IMR-90 (cell line): ENCODE results near the gene FOXM1. TPM values are rescaled to one million over a fixed set of nuclear protein-coding genes. Genes with fewer than 3 reads are reported as not detected.

ENCODE experiments used
- ATAC-seq: fragments of 200-7000 bp; cut with Tn5 transposase; 2 replicates; pipeline ENCODE4 v1.9.1; 2020; ENCODE audit warnings: low read depth, mild to moderate bottlenecking, moderate library complexity
- BruUV-seq: library from RNA; stranded (reverse); fragments of 400-500 nt; replicated peaks from 2 replicates; lab custom pipeline; 2021; lab: Mats Ljungman, UMichigan
- CTCF ChIA-PET: fragments of 300-600 bp; formaldehyde crosslinking; extraction: SDS; loops from one replicate; lab custom pipeline; 2021; ENCODE audit warnings: antibody characterized with exemption; lab: Yijun Ruan, JAX
- POLR2A ChIA-PET: fragments of 300-600 bp; sonication (Branson Sonifier 250); formaldehyde crosslinking; loops from one replicate; lab custom pipeline; 2022; ENCODE audit warnings: antibody characterized with exemption; ENCODE audit not compliant: unreplicated experiment; lab: Charles Lee
- DNase-seq: peaks from one replicate; pipeline ENCODE4 v3.0.0; 2013
- H2AFZ ChIP-seq: replicated peaks from 2 replicates; pipeline ENCODE3; 2013; ENCODE audit warnings: low read length, mild to moderate bottlenecking; ENCODE audit not compliant: poor library complexity
- H2AK5ac ChIP-seq: 2 replicates; pipeline ENCODE4 v1.6.1; 2013; ENCODE audit warnings: low read depth, low read length, inconsistent platforms
- H2AK9ac ChIP-seq: replicated peaks from 2 replicates; pipeline ENCODE3; 2013; ENCODE audit warnings: mild to moderate bottlenecking, low read depth, low read length, moderate library complexity; ENCODE audit not compliant: poor library complexity
- H2BK120ac ChIP-seq: 2 replicates; pipeline ENCODE4 v1.6.1; 2013; ENCODE audit warnings: low read depth, low read length, inconsistent platforms
- H2BK15ac ChIP-seq: 3 replicates; pipeline ENCODE4 v1.6.1; 2013; ENCODE audit warnings: low read depth, low read length, inconsistent platforms
- H2BK20ac ChIP-seq: 2 replicates; pipeline ENCODE4 v1.6.1; 2013; ENCODE audit warnings: low read depth, mild to moderate bottlenecking, inconsistent platforms, low read length, moderate library complexity
- H2BK5ac ChIP-seq: 2 replicates; pipeline ENCODE4 v1.6.1; 2013; ENCODE audit warnings: mild to moderate bottlenecking, low read depth, low read length, inconsistent platforms; ENCODE audit not compliant: poor library complexity, severe bottlenecking
- H3K14ac ChIP-seq: replicated peaks from 2 replicates; pipeline ENCODE4 v1.6.1; 2013; ENCODE audit warnings: low read depth, low read length, inconsistent platforms
- H3K18ac ChIP-seq: 2 replicates; pipeline ENCODE4 v1.6.1; 2013; ENCODE audit warnings: low read depth, low read length, control low read depth
- H3K23ac ChIP-seq: 2 replicates; pipeline ENCODE4 v1.6.1; 2013; ENCODE audit warnings: low read depth, low read length, inconsistent platforms
- H3K27ac ChIP-seq: 2 replicates; pipeline ENCODE4 v1.5.1; 2013; ENCODE audit warnings: mild to moderate bottlenecking, control low read depth, low read length; ENCODE audit not compliant: insufficient read depth
- H3K27me3 ChIP-seq: 2 replicates; pipeline ENCODE4 v1.6.1; 2013; ENCODE audit warnings: low read length; ENCODE audit not compliant: control insufficient read depth, insufficient read depth
- H3K36me3 ChIP-seq: 2 replicates; pipeline ENCODE4 v1.6.1; 2013; ENCODE audit warnings: low read length, mixed read lengths; ENCODE audit not compliant: control insufficient read depth, insufficient read depth
- H3K4ac ChIP-seq: 2 replicates; pipeline ENCODE4 v1.6.1; 2013; ENCODE audit warnings: low read depth, low read length, inconsistent platforms
- H3K4me1 ChIP-seq: 2 replicates; pipeline ENCODE4 v1.6.1; 2013; ENCODE audit warnings: low read length, mixed read lengths; ENCODE audit not compliant: control insufficient read depth, insufficient read depth
- H3K4me2 ChIP-seq: 2 replicates; pipeline ENCODE4 v1.6.1; 2013; ENCODE audit warnings: low read depth, mild to moderate bottlenecking, control low read depth, low read length, moderate library complexity
- H3K4me3 ChIP-seq: 2 replicates; pipeline ENCODE4 v1.5.1; 2013; ENCODE audit warnings: low read depth, mild to moderate bottlenecking, control low read depth, low read length, moderate library complexity; ENCODE audit not compliant: insufficient read depth
- H3K56ac ChIP-seq: 2 replicates; pipeline ENCODE4 v1.6.1; 2013; ENCODE audit warnings: low read length, inconsistent platforms; ENCODE audit not compliant: insufficient read depth; ENCODE audit errors: extremely low read depth
- H3K79me1 ChIP-seq, 2 experiments: 2 replicates each; pipeline ENCODE4 v1.6.1; 2013; ENCODE audit warnings: low read length in 2 of 2, inconsistent platforms in 1 of 2, low read depth in 1 of 2
- H3K9ac ChIP-seq: 2 replicates; pipeline ENCODE4 v1.6.1; 2013; ENCODE audit warnings: low read depth, low read length, control low read depth
- H3K9me1 ChIP-seq: 2 replicates; pipeline ENCODE4 v1.6.1; 2013; ENCODE audit warnings: low read length, inconsistent platforms; ENCODE audit not compliant: insufficient read depth
- H3K9me3 ChIP-seq: 2 replicates; pipeline ENCODE4 v1.6.1; 2013; ENCODE audit warnings: low read length; ENCODE audit not compliant: control insufficient read depth, insufficient read depth
- H4K20me1 ChIP-seq: 2 replicates; pipeline ENCODE4 v1.6.1; 2013; ENCODE audit warnings: low read length, inconsistent platforms; ENCODE audit not compliant: insufficient read depth
- H4K5ac ChIP-seq: 2 replicates; pipeline ENCODE4 v1.6.1; 2013; ENCODE audit warnings: mild to moderate bottlenecking, low read depth, low read length, control low read depth
- H4K8ac ChIP-seq, 2 experiments: 2 replicates each; pipeline ENCODE4 v1.6.1; 2013; ENCODE audit warnings: low read depth in 2 of 2, low read length in 2 of 2, control low read depth in 1 of 2, inconsistent platforms in 1 of 2
- H4K91ac ChIP-seq: 2 replicates; pipeline ENCODE4 v1.6.1; 2013; ENCODE audit warnings: low read depth, low read length, inconsistent platforms; ENCODE audit not compliant: insufficient read depth
- BHLHE40 ChIP-seq: fragments of 150-350 bp; IDR thresholded peaks from 2 replicates; pipeline ENCODE4 v1.6.1; 2016; ENCODE audit warnings: mild to moderate bottlenecking, low read depth, low read length
- CEBPB ChIP-seq: IDR thresholded peaks from 2 replicates; pipeline ENCODE4 v1.6.1; 2012; ENCODE audit warnings: low read depth, low read length, improper control_type of control experiment
- CHD1 ChIP-seq: IDR thresholded peaks from 2 replicates; pipeline ENCODE4 v1.6.1; 2012; ENCODE audit warnings: low read depth, low read length, improper control_type of control experiment
- FOS ChIP-seq: fragments of 150-350 bp; IDR thresholded peaks from 2 replicates; pipeline ENCODE4 v1.6.1; 2016; ENCODE audit warnings: low read depth, low read length
- MAFK ChIP-seq: IDR thresholded peaks from 2 replicates; pipeline ENCODE4 v1.6.1; 2012; ENCODE audit warnings: low read depth, low read length, improper control_type of control experiment
- MAZ ChIP-seq: IDR thresholded peaks from 2 replicates; pipeline ENCODE4 v1.6.1; 2012; ENCODE audit warnings: low read depth, mild to moderate bottlenecking, low read length, improper control_type of control experiment, moderate library complexity, borderline replicate concordance
- MXI1 ChIP-seq: IDR thresholded peaks from 2 replicates; pipeline ENCODE4 v1.6.1; 2012; ENCODE audit warnings: low read depth, mild to moderate bottlenecking, low read length, moderate library complexity, borderline replicate concordance
- NFE2L2 ChIP-seq: fragments of 150-350 bp; IDR thresholded peaks from 2 replicates; pipeline ENCODE4 v1.6.1; 2016; ENCODE audit warnings: low read depth, mild to moderate bottlenecking, low read length
- POLR2A ChIP-seq: IDR thresholded peaks from 2 replicates; pipeline ENCODE4 v1.6.1; 2012; ENCODE audit warnings: mild to moderate bottlenecking, low read depth, low read length
- RAD21 ChIP-seq: IDR thresholded peaks from 2 replicates; pipeline ENCODE4 v1.6.1; 2012; ENCODE audit warnings: low read length, improper control_type of control experiment
- RCOR1 ChIP-seq: IDR thresholded peaks from 2 replicates; pipeline ENCODE4 v1.6.1; 2012; ENCODE audit warnings: mild to moderate bottlenecking, low read length, improper control_type of control experiment; ENCODE audit not compliant: insufficient replicate concordance
- RFX5 ChIP-seq: IDR thresholded peaks from 2 replicates; pipeline ENCODE4 v1.8.0; 2012; ENCODE audit warnings: low read depth, mild to moderate bottlenecking, low read length, moderate library complexity
- SMC3 ChIP-seq: fragments of 150-350 bp; IDR thresholded peaks from 2 replicates; pipeline ENCODE4 v1.6.1; 2016; ENCODE audit warnings: low read depth, mild to moderate bottlenecking, antibody characterized with exemption, low read length, moderate library complexity
- WGBS, 2 experiments: methylation state at CpG; one replicate each; pipeline versions ENCODE4 v1.1.5 to v1.1.7; 2013; ENCODE audit warnings: missing lambda C conversion rate in 2 of 2; ENCODE audit not compliant: insufficient read length in 1 of 2; ENCODE audit errors: extremely low coverage in 2 of 2; 5-methylcytosine and 5-hydroxymethylcytosine counted together
- dilution Hi-C: fragments of 300-500 bp; cut with HindIII; formaldehyde crosslinking; loops from one replicate; pipeline ENCODE4 v1.14.3; 2018; ENCODE audit warnings: low sequenced_read_pairs; ENCODE audit not compliant: unreplicated experiment
- in situ Hi-C: fragments of 300-500 bp; cut with MboI; formaldehyde crosslinking; loops from 3 replicates; pipeline ENCODE4 v1.14.3; 2019; ENCODE audit warnings: low sequenced_read_pairs, inconsistent platforms, mixed read lengths
- intact Hi-C: fragments of 100-400 bp; cut with micrococcal nuclease; formaldehyde crosslinking; loops from 2 replicates; pipeline ENCODE4 v1.10.0; 2022
- polyA plus RNA-seq, 3 experiments: library from polyadenylated mRNA; depleted of rRNA; stranded (reverse); fragments of >200 nt; gene quantifications; 2 replicates each; pipeline ENCODE4 v1.2.3, GENCODE V29; 2012; ENCODE audit warnings: low replicate concordance in 1 of 3
- total RNA-seq: library from RNA; depleted of rRNA; stranded (reverse); fragments of >200 nt; gene quantifications from 2 replicates; pipeline ENCODE4 v1.2.3, GENCODE V29; 2012
- TF ChIP-seq, protein P1 (sequence below): conservative IDR thresholded peaks from 2 replicates; pipeline ENCODE4 v1.5.1; 2012; ENCODE audit warnings: mild to moderate bottlenecking, low read depth, low read length, improper control_type of control experiment
- TF ChIP-seq, protein P2 (sequence below): fragments of 150-350 bp; IDR thresholded peaks from 2 replicates; pipeline ENCODE4 v1.6.1; 2017; ENCODE audit warnings: mild to moderate bottlenecking, antibody characterized with exemption, low read length, low read depth
- TF ChIP-seq, protein P3 (sequence below): fragments of 150-350 bp; IDR thresholded peaks from 2 replicates; pipeline ENCODE4 v1.6.1; 2016; ENCODE audit warnings: low read depth, mild to moderate bottlenecking, low read length, moderate library complexity, borderline replicate concordance

The FOXM1 gene
- total and polyA plus RNA-seq, 2 of the 4 experiments (the other 2 are of a cell fraction): 14.9 to 29.3 TPM

- Histone ChIP-seq H2BK5ac (no peak overlapping the region), H3K79me1 (no peaks in the 10 kb centered on the region), H2AK5ac (no peak overlapping the region), H3K23ac (no peak overlapping the region), H3K27ac (no peak overlapping the region), H3K36me3 (peaks cover 67% of the 10 kb centered on the region), H2AK9ac (no peak overlapping the region), H2BK15ac (no peak overlapping the region), H3K27me3 (no peaks in the 10 kb centered on the region), H3K14ac (no peak overlapping the region), H3K18ac (no peak overlapping the region), H3K9ac (no peak overlapping the region), H2AFZ (no peak overlapping the region), H3K56ac (no peak overlapping the region), H3K9me1 (no peaks in the 10 kb centered on the region), H3K4me2 (no peak overlapping the region), H4K20me1 (no peaks in the 10 kb centered on the region), H3K9me3 (no peaks in the 10 kb centered on the region), H2BK120ac (no peak overlapping the region), H4K91ac (no peak overlapping the region), H3K4ac (no peak overlapping the region), H3K4me1 (no peaks in the 10 kb centered on the region), H4K5ac (no peak overlapping the region), H4K8ac (no peak overlapping the region), H2BK20ac (no peak overlapping the region), H3K4me3 (no peak overlapping the region)
- intact Hi-C loops (no loop called here), in situ Hi-C loops (no loop called here), dilution Hi-C loops (no loop called here)
- BruUV-seq: no TSS peak
- ATAC-seq (no peak), DNase-seq (no peak)
- CTCF ChIA-PET: interaction anchor here (1.0 kb wide), 1 partner anchor 8 kb away, joined by 3 read pairs; no protein-coding TSS in a partner anchor
- 78% methylated on average over 2 of the region's 4 CpGs; no CpG with 5 or more reads in 1 of the 2 experiments for WGBS, 2 experiments
- no peak for TF ChIP-seq NFE2L2
- no peak for TF ChIP-seq CEBPB
- TF ChIP-seq, protein P1, sequence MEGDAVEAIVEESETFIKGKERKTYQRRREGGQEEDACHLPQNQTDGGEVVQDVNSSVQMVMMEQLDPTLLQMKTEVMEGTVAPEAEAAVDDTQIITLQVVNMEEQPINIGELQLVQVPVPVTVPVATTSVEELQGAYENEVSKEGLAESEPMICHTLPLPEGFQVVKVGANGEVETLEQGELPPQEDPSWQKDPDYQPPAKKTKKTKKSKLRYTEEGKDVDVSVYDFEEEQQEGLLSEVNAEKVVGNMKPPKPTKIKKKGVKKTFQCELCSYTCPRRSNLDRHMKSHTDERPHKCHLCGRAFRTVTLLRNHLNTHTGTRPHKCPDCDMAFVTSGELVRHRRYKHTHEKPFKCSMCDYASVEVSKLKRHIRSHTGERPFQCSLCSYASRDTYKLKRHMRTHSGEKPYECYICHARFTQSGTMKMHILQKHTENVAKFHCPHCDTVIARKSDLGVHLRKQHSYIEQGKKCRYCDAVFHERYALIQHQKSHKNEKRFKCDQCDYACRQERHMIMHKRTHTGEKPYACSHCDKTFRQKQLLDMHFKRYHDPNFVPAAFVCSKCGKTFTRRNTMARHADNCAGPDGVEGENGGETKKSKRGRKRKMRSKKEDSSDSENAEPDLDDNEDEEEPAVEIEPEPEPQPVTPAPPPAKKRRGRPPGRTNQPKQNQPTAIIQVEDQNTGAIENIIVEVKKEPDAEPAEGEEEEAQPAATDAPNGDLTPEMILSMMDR: no peak
- no peak for TF ChIP-seq RAD21
- no peak for TF ChIP-seq MAFK
- no peak for TF ChIP-seq CHD1
- TF ChIP-seq, protein P2, sequence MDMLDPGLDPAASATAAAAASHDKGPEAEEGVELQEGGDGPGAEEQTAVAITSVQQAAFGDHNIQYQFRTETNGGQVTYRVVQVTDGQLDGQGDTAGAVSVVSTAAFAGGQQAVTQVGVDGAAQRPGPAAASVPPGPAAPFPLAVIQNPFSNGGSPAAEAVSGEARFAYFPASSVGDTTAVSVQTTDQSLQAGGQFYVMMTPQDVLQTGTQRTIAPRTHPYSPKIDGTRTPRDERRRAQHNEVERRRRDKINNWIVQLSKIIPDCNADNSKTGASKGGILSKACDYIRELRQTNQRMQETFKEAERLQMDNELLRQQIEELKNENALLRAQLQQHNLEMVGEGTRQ: no peak
- no peak for TF ChIP-seq RFX5
- no peak for TF ChIP-seq SMC3
- TF ChIP-seq RCOR1: no peak
- no peak for TF ChIP-seq MAZ
- TF ChIP-seq POLR2A: no peak
- TF ChIP-seq, protein P3, sequence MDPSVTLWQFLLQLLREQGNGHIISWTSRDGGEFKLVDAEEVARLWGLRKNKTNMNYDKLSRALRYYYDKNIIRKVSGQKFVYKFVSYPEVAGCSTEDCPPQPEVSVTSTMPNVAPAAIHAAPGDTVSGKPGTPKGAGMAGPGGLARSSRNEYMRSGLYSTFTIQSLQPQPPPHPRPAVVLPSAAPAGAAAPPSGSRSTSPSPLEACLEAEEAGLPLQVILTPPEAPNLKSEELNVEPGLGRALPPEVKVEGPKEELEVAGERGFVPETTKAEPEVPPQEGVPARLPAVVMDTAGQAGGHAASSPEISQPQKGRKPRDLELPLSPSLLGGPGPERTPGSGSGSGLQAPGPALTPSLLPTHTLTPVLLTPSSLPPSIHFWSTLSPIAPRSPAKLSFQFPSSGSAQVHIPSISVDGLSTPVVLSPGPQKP: no peak
- no peak for TF ChIP-seq FOS
- no peak for TF ChIP-seq BHLHE40
- no peak for TF ChIP-seq MXI1
- POLR2A ChIA-PET: no interaction called here
Measured at GRCh38 chr12:2825132-2825531, 51.8 kb downstream of the FOXM1 start.
